MCF 10A (cell line): ENCODE measurements around the gene TPP1. TPM values are rescaled to one million over a fixed set of nuclear protein-coding genes. Genes with fewer than 3 reads are reported as not detected.

Source experiments
- BruUV-seq: library from RNA; stranded (reverse); fragments of 400-500 nt; replicated peaks from 2 replicates; lab custom pipeline; 2021; lab: Mats Ljungman, UMichigan
- CTCF ChIA-PET: fragments of 300-600 bp; sonication (Branson Sonifier 250); formaldehyde crosslinking; extraction: SDS; loops from one replicate; lab custom pipeline; 2021; ENCODE audit warnings: antibody characterized with exemption, inconsistent platforms; lab: Yijun Ruan, JAX
- POLR2A ChIA-PET: fragments of 300-600, 350-650 bp; sonication (Branson Sonifier 250); formaldehyde crosslinking; extraction: SDS; loops from one replicate; lab custom pipeline; 2020; ENCODE audit warnings: antibody characterized with exemption, inconsistent platforms; lab: Yijun Ruan, JAX
- DNase-seq: peaks from one replicate; pipeline ENCODE4 v3.0.0-alpha.2; 2018; ENCODE audit not compliant: unreplicated experiment
- H3K27ac Mint-ChIP-seq: one replicate; pipeline ENCODE4 v1.8.0; 2022; ENCODE audit warnings: mild to moderate bottlenecking, low read depth, mixed read lengths; ENCODE audit not compliant: unreplicated experiment
- H3K27me3 Mint-ChIP-seq: one replicate; pipeline ENCODE4 v1.8.0; 2022; ENCODE audit warnings: mixed read lengths; ENCODE audit not compliant: insufficient read depth, unreplicated experiment
- H3K36me3 Mint-ChIP-seq: one replicate; pipeline ENCODE4 v1.8.0; 2022; ENCODE audit warnings: mild to moderate bottlenecking, moderate library complexity, mixed read lengths; ENCODE audit not compliant: insufficient read depth, unreplicated experiment
- H3K4me1 Mint-ChIP-seq: one replicate; pipeline ENCODE4 v1.8.0; 2022; ENCODE audit warnings: mixed read lengths; ENCODE audit not compliant: insufficient read depth, unreplicated experiment
- H3K4me3 Mint-ChIP-seq: one replicate; pipeline ENCODE4 v1.8.0; 2022; ENCODE audit warnings: mild to moderate bottlenecking, moderate library complexity, mixed read lengths; ENCODE audit not compliant: unreplicated experiment
- H3K9me3 Mint-ChIP-seq: one replicate; pipeline ENCODE4 v1.8.0; 2022; ENCODE audit warnings: mixed read lengths; ENCODE audit not compliant: unreplicated experiment
- CTCF ChIP-seq: fragments of 200-600 bp; IDR thresholded peaks from one replicate; pipeline ENCODE4 v1.8.0; 2022; ENCODE audit warnings: antibody characterized with exemption, mild to moderate bottlenecking; ENCODE audit not compliant: unreplicated experiment
- intact Hi-C: fragments of 100-400 bp; cut with micrococcal nuclease; formaldehyde crosslinking; loops from 2 replicates; pipeline ENCODE4 v1.14.1; 2022
- total RNA-seq: library from RNA; stranded (reverse); gene quantifications from 2 replicates; pipeline ENCODE4 v1.2.3, GENCODE V29; 2022

Gene TPP1
- total RNA-seq, 1 experiment from 2014 or later, result 26.9 TPM

- intact Hi-C loops, result no loop called here
- H3K27ac Mint-ChIP-seq, result no peak overlapping the region
- H3K4me3 Mint-ChIP-seq, result no peak overlapping the region
- no peaks in the 10 kb centered on the region for H3K9me3 Mint-ChIP-seq
- H3K36me3 Mint-ChIP-seq, result no peaks in the 10 kb centered on the region
- ChIA-PET POLR2A (interaction anchor here (1.0 to 4.6 kb wide), 5 partner anchors 9 to 140 kb away, joined by 3 to 56 read pairs (median 8); partner anchors contain the start of genes ARFIP2, ILK, MRPL17 and RRP8), CTCF (interaction anchor here (0.6 to 1.7 kb wide), 5 partner anchors 9 to 511 kb away, joined by 3 to 15 read pairs (median 3); partner anchors contain the start of gene MRPL17)
- BruUV-seq, result no TSS peak
- no peak for DNase-seq
- no peaks in the 10 kb centered on the region for H3K27me3 Mint-ChIP-seq
- no peaks in the 10 kb centered on the region for H3K4me1 Mint-ChIP-seq
- no peak for TF ChIP-seq CTCF
Observed at GRCh38 chr11:6621711-6622211, 2.5 kb upstream of the TPP1 start.

- Mint-ChIP-seq H3K27ac (no peak overlapping the region), H3K4me3 (no peak overlapping the region), H3K4me1 (no peaks in the 10 kb centered on the region), H3K27me3 (no peaks in the 10 kb centered on the region), H3K36me3 (peaks cover 7% of the 10 kb centered on the region), H3K9me3 (no peaks in the 10 kb centered on the region)
- intact Hi-C loops, result no loop called here
- no TSS peak for BruUV-seq
- no peak for DNase-seq
- POLR2A ChIA-PET, result interaction anchor here (0.7 to 4.6 kb wide), 5 partner anchors 8 to 1033 kb away, joined by 3 to 56 read pairs (median 8); partner anchors contain the start of genes ARFIP2, ILK, RRP8 and TAF10
- no peak for TF ChIP-seq CTCF
- CTCF ChIA-PET, result interaction anchor here (0.6 to 1.7 kb wide), 8 partner anchors 8 to 146 kb away, joined by 3 to 15 read pairs (median 4); partner anchors contain the start of gene MRPL17
Observed at GRCh38 chr11:6620636-6621035, 1.4 kb upstream of the TPP1 start.

GRCh38 chr11:6618117-6619003 is 862 bp downstream of the TPP1 start:
- H3K4me1 Mint-ChIP-seq, result no peaks in the 10 kb centered on the region
- no peak overlapping the region for H3K27ac Mint-ChIP-seq
- H3K9me3 Mint-ChIP-seq, result no peaks in the 10 kb centered on the region
- BruUV-seq, result no TSS peak
- DNase-seq, result no peak
- no peaks in the 10 kb centered on the region for H3K27me3 Mint-ChIP-seq
- POLR2A ChIA-PET, result interaction anchor here (0.6 to 4.6 kb wide), 17 partner anchors 9 to 298 kb away, joined by 3 to 56 read pairs (median 3); partner anchors contain the start of genes ARFIP2, CAVIN3, ILK and MRPL17
- no peak overlapping the region for H3K4me3 Mint-ChIP-seq
- TF ChIP-seq CTCF, result no peak
- intact Hi-C loops, result loop anchor here (2.0 kb wide), 1 partner anchor 84 kb away; no protein-coding TSS in a partner anchor
- CTCF ChIA-PET, result interaction anchor here (0.6 to 3.0 kb wide), 13 partner anchors 8 to 239 kb away, joined by 3 to 34 read pairs (median 4); partner anchors contain the start of genes ILK and MRPL17
- peaks cover 11% of the 10 kb centered on the region for H3K36me3 Mint-ChIP-seq
